Osteoblast (primary cell): ENCODE measurements around the gene FDPS. TPM values are rescaled to one million over a fixed set of nuclear protein-coding genes. Genes with fewer than 3 reads are reported as not detected.

ENCODE experiments used
- DNase-seq: peaks from one replicate; pipeline ENCODE4 v3.0.0; 2011; ENCODE audit warnings: low spot score, mixed read lengths; ENCODE audit not compliant: insufficient read length; ENCODE audit errors: missing footprints
- H2AFZ ChIP-seq: 2 replicates; pipeline ENCODE4 v1.6.0; 2011; ENCODE audit warnings: mild to moderate bottlenecking, low read length
- H3K27ac ChIP-seq: 2 replicates; pipeline ENCODE4 v1.5.1; 2011; ENCODE audit warnings: mild to moderate bottlenecking, low read depth, low read length, moderate library complexity
- H3K27me3 ChIP-seq: 2 replicates; pipeline ENCODE4 v1.6.0; 2012; ENCODE audit warnings: mild to moderate bottlenecking, control low read depth, inconsistent platforms, low read length, moderate library complexity; ENCODE audit not compliant: insufficient read depth
- H3K36me3 ChIP-seq: 2 replicates; pipeline ENCODE4 v1.5.1; 2011; ENCODE audit warnings: mild to moderate bottlenecking, low read length, control low read depth, moderate library complexity; ENCODE audit not compliant: insufficient read depth
- H3K4me1 ChIP-seq: 2 replicates; pipeline ENCODE4 v1.5.1; 2011; ENCODE audit warnings: mild to moderate bottlenecking, low read length, control low read depth, moderate library complexity; ENCODE audit not compliant: insufficient read depth
- H3K4me2 ChIP-seq: 2 replicates; pipeline ENCODE4 v1.6.0; 2011; ENCODE audit warnings: mild to moderate bottlenecking, low read length; ENCODE audit not compliant: insufficient read depth
- H3K4me3 ChIP-seq: fragments of 200-600 bp; sonication (generic); 3 replicates; pipeline ENCODE4 v1.5.1; 2012; ENCODE audit warnings: mild to moderate bottlenecking, low read length, inconsistent platforms; ENCODE audit not compliant: insufficient read depth
- H3K79me2 ChIP-seq: 2 replicates; pipeline ENCODE4 v1.6.0; 2012; ENCODE audit warnings: mild to moderate bottlenecking, low read length, control low read depth, inconsistent platforms; ENCODE audit not compliant: insufficient read depth
- H3K9me3 ChIP-seq: 2 replicates; pipeline ENCODE4 v1.5.1; 2011; ENCODE audit warnings: low read depth, low read length, control low read depth
- H4K20me1 ChIP-seq: 2 replicates; pipeline ENCODE4 v1.6.0; 2012; ENCODE audit warnings: mild to moderate bottlenecking, low read length, control low read depth; ENCODE audit not compliant: insufficient read depth
- total RNA-seq: library from RNA; depleted of rRNA; stranded (reverse); fragments of >200 nt; gene quantifications from 2 replicates; pipeline ENCODE4 v1.2.3, GENCODE V29; 2012
- TF ChIP-seq, protein P1 (sequence below): IDR thresholded peaks from 2 replicates; pipeline ENCODE4 v1.5.1; 2011; ENCODE audit warnings: mild to moderate bottlenecking, low read depth, low read length, moderate library complexity; ENCODE audit errors: extremely low read depth

FDPS gene
- total RNA-seq, 1 donor, result 216 TPM

DNA sequence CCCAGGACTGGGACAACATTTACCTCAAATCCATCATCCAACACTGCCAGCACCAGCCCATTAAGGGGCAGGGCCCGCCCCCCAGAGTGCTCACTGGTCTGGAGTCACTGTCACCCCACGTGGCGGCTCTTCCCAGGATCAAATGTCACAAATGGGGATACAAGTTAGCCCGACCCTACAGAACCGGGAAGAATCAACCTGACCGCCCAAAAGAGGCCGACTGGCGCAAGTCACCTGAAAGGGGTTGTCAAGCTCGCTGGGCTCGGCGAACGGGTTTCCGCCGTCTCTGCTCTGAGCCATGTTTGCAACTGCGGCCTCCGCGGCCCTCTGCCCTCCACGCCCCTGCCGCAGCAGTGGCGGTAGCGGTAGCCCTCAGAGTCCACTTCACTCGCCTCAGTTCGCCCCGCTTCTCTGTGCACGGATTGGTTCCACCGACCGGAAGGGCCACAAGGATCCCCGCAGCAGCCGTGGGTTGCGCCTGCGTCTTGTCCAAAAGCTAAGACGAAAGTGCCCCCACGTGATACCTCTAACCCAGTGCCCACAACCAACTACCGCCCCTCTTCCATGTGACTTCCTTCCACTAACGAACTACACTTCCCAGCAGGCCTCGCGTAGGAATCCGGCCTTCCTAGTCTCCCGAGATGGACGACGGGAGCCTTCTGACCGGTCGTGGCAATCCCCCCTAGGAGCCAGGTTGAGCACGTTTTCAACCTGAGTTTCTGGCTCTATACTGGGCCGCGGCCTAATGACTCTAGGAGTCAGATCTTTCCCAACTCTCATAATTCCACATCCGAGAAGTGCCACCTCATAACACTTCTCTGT lies 46.6 kb upstream of the FDPS start, which contains the start of gene SCAMP3:
Gene SCAMP3 (minus strand): TSS at position 509 of the 822 bp plus-strand sequence. CDS start 209 bp downstream, at position 300.
- TF ChIP-seq, protein P1, sequence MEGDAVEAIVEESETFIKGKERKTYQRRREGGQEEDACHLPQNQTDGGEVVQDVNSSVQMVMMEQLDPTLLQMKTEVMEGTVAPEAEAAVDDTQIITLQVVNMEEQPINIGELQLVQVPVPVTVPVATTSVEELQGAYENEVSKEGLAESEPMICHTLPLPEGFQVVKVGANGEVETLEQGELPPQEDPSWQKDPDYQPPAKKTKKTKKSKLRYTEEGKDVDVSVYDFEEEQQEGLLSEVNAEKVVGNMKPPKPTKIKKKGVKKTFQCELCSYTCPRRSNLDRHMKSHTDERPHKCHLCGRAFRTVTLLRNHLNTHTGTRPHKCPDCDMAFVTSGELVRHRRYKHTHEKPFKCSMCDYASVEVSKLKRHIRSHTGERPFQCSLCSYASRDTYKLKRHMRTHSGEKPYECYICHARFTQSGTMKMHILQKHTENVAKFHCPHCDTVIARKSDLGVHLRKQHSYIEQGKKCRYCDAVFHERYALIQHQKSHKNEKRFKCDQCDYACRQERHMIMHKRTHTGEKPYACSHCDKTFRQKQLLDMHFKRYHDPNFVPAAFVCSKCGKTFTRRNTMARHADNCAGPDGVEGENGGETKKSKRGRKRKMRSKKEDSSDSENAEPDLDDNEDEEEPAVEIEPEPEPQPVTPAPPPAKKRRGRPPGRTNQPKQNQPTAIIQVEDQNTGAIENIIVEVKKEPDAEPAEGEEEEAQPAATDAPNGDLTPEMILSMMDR, result no peak
- Histone ChIP-seq H3K27me3 (no peaks in the 10 kb centered on the region), H3K4me1 (peaks cover 16% of the 10 kb centered on the region)

DNA sequence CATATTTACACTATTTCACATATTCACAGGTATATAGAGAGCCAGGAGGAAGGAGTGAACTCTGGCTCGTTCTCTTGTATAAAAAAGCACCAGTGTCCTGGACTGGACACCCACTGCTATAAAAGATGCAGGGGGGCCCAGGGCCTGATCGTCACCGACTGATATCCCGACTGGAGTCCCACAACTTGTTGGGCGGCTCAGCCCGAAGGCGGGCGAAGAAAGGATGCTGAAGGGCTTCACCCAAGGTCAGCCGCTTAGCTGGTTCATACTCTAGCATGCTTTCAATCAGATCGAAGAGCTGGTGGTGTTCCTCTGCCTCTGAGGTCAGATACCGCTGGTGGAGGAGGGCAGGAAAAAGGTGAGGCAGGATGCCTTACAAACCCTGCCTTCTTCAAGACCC lies 45.6 kb upstream of the FDPS start:
- Histone ChIP-seq H3K27me3 (no peaks in the 10 kb centered on the region), H3K27ac (no peak overlapping the region), H3K79me2 (peaks cover 25% of the 10 kb centered on the region), H3K4me1 (peaks cover 16% of the 10 kb centered on the region), H4K20me1 (no peaks in the 10 kb centered on the region), H3K4me3 (no peak overlapping the region), H3K36me3 (peaks cover 69% of the 10 kb centered on the region), H2AFZ (no peak overlapping the region), H3K9me3 (no peaks in the 10 kb centered on the region), H3K4me2 (no peak overlapping the region)
- DNase-seq, result no peak
- TF ChIP-seq, protein P1, result no peak

More for the DNA sequence above, 46.6 kb upstream of the FDPS start, which contains the start of gene SCAMP3:
- H3K9me3 ChIP-seq, result no peaks in the 10 kb centered on the region
- H4K20me1 ChIP-seq, result no peaks in the 10 kb centered on the region
- peaks cover 25% of the 10 kb centered on the region for H3K79me2 ChIP-seq
- peaks cover 66% of the 10 kb centered on the region for H3K36me3 ChIP-seq
- peak within 1 kb of the TSS; percentile 76 for H3K27ac ChIP-seq
- H3K4me2 ChIP-seq, result peak within 1 kb of the TSS; percentile 96
- peak within 1 kb of the TSS; percentile 89 for H2AFZ ChIP-seq
- peak; percentile 99 for DNase-seq
- peak within 1 kb of the TSS; percentile 92 for H3K4me3 ChIP-seq

DNA sequence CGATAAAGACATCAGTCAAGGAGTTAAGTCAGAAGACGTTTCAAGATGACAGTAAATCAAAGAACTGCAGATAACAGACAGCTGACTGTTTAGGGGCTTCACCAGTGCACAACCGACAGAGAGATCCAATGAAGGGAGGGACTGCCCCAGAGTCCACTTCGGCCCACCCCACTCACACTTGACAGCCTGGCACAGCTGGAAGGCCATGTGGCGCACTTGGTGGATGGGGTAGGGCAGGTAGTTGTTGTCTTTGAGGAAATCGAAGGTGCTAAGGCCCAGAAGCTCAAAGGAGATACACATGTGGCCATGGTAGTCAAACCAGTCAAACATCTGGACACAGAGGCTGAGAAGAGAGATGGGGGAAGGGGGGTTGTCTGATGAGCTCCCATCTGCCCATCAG lies 42.1 kb upstream of the FDPS start:
- H3K27ac ChIP-seq, result no peak overlapping the region
- H3K36me3 ChIP-seq, result peaks cover 81% of the 10 kb centered on the region
- peaks cover 25% of the 10 kb centered on the region for H3K79me2 ChIP-seq
- TF ChIP-seq, protein P1, result no peak
- H2AFZ ChIP-seq, result no peak overlapping the region
- H3K4me2 ChIP-seq, result no peak overlapping the region
- no peaks in the 10 kb centered on the region for H3K27me3 ChIP-seq
- no peak overlapping the region for H3K4me3 ChIP-seq
- peak; percentile 71 for DNase-seq
- H4K20me1 ChIP-seq, result peaks cover under 1% of the 10 kb centered on the region
- H3K4me1 ChIP-seq, result peaks cover 6% of the 10 kb centered on the region
- no peaks in the 10 kb centered on the region for H3K9me3 ChIP-seq

DNA sequence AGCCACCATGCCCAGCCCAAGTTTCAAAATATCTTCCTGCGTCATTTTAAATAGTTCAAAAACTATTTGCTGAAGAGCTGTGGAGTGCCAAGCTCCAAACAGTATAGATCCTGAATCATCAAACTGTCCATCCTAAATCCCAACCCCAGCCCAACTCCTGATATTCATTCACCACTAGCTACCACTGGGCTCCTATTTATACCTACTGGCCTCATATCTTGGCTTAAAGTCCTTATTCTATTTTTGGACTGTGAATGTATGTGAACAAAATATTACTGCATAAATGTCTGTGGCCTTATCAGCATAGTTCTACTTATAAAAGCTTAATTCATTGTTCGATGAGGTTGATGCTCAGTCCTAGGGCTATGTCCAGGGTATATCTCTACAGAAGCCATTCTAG lies 41.3 kb upstream of the FDPS start:
- no peak overlapping the region for H3K27ac ChIP-seq
- peaks cover 28% of the 10 kb centered on the region for H3K79me2 ChIP-seq
- H3K4me2 ChIP-seq, result no peak overlapping the region
- no peaks in the 10 kb centered on the region for H3K27me3 ChIP-seq
- no peaks in the 10 kb centered on the region for H3K9me3 ChIP-seq
- peaks cover 6% of the 10 kb centered on the region for H4K20me1 ChIP-seq
- TF ChIP-seq, protein P1, result no peak
- H3K4me3 ChIP-seq, result no peak overlapping the region
- peaks cover 7% of the 10 kb centered on the region for H3K4me1 ChIP-seq
- peak; percentile 45 for DNase-seq
- H3K36me3 ChIP-seq, result peaks cover 83% of the 10 kb centered on the region
- no peak overlapping the region for H2AFZ ChIP-seq
